ENCODE measurements around the gene CGB1.

DNA sequence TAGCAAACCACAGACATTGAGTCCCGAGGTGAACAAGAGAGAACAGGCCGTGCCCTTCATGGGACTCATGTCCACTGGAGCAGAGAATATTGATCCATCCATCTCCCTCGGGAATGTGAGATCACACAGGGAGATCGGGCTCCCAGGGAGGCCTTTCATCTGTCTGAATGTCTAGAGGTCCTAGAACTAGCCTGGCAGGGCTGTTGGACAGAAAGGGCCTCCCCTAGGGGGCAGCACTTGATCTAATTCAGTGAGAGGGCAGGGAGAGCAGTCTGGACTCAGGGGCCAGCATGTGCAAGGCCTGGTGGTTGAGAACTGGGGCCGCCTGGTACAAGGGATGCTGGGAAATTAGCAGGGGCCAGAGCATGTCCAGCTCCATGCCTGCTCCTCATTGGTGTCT is 38.7 kb downstream of the CGB1 start:
- TF ChIP-seq, protein P1, sequence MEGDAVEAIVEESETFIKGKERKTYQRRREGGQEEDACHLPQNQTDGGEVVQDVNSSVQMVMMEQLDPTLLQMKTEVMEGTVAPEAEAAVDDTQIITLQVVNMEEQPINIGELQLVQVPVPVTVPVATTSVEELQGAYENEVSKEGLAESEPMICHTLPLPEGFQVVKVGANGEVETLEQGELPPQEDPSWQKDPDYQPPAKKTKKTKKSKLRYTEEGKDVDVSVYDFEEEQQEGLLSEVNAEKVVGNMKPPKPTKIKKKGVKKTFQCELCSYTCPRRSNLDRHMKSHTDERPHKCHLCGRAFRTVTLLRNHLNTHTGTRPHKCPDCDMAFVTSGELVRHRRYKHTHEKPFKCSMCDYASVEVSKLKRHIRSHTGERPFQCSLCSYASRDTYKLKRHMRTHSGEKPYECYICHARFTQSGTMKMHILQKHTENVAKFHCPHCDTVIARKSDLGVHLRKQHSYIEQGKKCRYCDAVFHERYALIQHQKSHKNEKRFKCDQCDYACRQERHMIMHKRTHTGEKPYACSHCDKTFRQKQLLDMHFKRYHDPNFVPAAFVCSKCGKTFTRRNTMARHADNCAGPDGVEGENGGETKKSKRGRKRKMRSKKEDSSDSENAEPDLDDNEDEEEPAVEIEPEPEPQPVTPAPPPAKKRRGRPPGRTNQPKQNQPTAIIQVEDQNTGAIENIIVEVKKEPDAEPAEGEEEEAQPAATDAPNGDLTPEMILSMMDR (IDR thresholded peaks at IDR 0.05), result peak; percentile 79
- no peak for TF ChIP-seq ZFX (IDR thresholded peaks at IDR 0.05; ENCODE audit: borderline replicate concordance)

Data from 22Rv1 (cell line).